Endothelial cell of umbilical vein (primary cell): ENCODE measurements around the gene IFNA4. TPM values are rescaled to one million over a fixed set of nuclear protein-coding genes. Genes with fewer than 3 reads are reported as not detected.

Source experiments
- BruUV-seq: library from RNA; stranded (reverse); fragments of 400-500 nt; replicated peaks from 2 replicates; lab custom pipeline; 2021; lab: Mats Ljungman, UMichigan
- CTCF ChIA-PET: fragments of 300-600, 350-600 bp; sonication (Branson Sonifier 250); formaldehyde crosslinking; loops from one replicate; lab custom pipeline; 2021; ENCODE audit warnings: antibody characterized with exemption, inconsistent platforms; lab: Charles Lee
- POLR2A ChIA-PET: fragments of 300-600, 350-600 bp; sonication (Branson Sonifier 250); formaldehyde crosslinking; loops from one replicate; lab custom pipeline; 2021; ENCODE audit warnings: antibody characterized with exemption, inconsistent platforms; lab: Charles Lee
- DNase-seq: peaks from one replicate; pipeline ENCODE4 v3.0.0-alpha.2; 2011; ENCODE audit warnings: low read depth, low spot score
- FAIRE-seq: peaks from 2 replicates; lab custom pipeline; 2011; peaks lifted over from hg19 to GRCh38; lab: Jason Lieb, UNC
- H2AFZ ChIP-seq: 2 replicates; pipeline ENCODE4 v1.6.0; 2012; ENCODE audit warnings: low read depth, low read length, control low read depth, inconsistent platforms
- H3K27ac ChIP-seq: 2 replicates; pipeline ENCODE4 v1.5.1; 2011; ENCODE audit warnings: low read depth, mild to moderate bottlenecking, control low read depth, low read length, moderate library complexity; ENCODE audit not compliant: insufficient read depth
- H3K27me3 ChIP-seq, 2 experiments: 2 replicates each; pipeline versions ENCODE4 v1.6.0 to v1.6.1; 2011; ENCODE audit warnings: low read length in 2 of 2, mixed read lengths in 1 of 2; ENCODE audit not compliant: control insufficient read depth in 2 of 2, insufficient read depth in 2 of 2
- H3K36me3 ChIP-seq, 2 experiments: 2 replicates in 1 of 2; 3 replicates in 1 of 2; pipeline ENCODE4 v1.5.1; 2011; ENCODE audit warnings: low read length in 2 of 2, mild to moderate bottlenecking in 1 of 2, moderate library complexity in 1 of 2; ENCODE audit not compliant: control insufficient read depth in 2 of 2, insufficient read depth in 2 of 2; ENCODE audit errors: extremely low read depth in 1 of 2
- H3K4me1 ChIP-seq: 3 replicates; pipeline ENCODE4 v1.5.1; 2011; ENCODE audit warnings: mild to moderate bottlenecking, low read length; ENCODE audit not compliant: control insufficient read depth, insufficient read depth; ENCODE audit errors: extremely low read depth
- H3K4me2 ChIP-seq: 2 replicates; pipeline ENCODE4 v1.6.1; 2011; ENCODE audit warnings: low read length, control low read depth, mixed read lengths; ENCODE audit not compliant: insufficient read depth
- H3K4me3 ChIP-seq, 3 experiments: fragments of 200-600 bp in 1 of 3; sonication (generic), shearing (Covaris generic) in 1 of 3; replicated peaks in 1 of 3; 2 replicates each; pipeline ENCODE4 v1.5.1; 2011 to 2016; ENCODE audit warnings: control low read depth in 3 of 3, low read length in 3 of 3, mild to moderate bottlenecking in 2 of 3, inconsistent platforms in 1 of 3, low read depth in 1 of 3, moderate library complexity in 1 of 3; ENCODE audit not compliant: insufficient read depth in 1 of 3
- H3K79me2 ChIP-seq: 2 replicates; pipeline ENCODE4 v1.6.0; 2012; ENCODE audit warnings: low read length, inconsistent platforms; ENCODE audit not compliant: control insufficient read depth, insufficient read depth
- H3K9ac ChIP-seq: replicated peaks from 2 replicates; pipeline ENCODE3; 2011; ENCODE audit warnings: low read length, control low read depth; ENCODE audit not compliant: insufficient read depth; ENCODE audit errors: extremely low read depth
- H3K9me1 ChIP-seq: replicated peaks from 3 replicates; pipeline ENCODE4 v1.6.0; 2011; ENCODE audit warnings: mild to moderate bottlenecking, low read length; ENCODE audit not compliant: control insufficient read depth, insufficient read depth; ENCODE audit errors: extremely low read depth
- H3K9me3 ChIP-seq: replicated peaks from 2 replicates; pipeline ENCODE4 v1.5.1; 2012; ENCODE audit warnings: low read length, inconsistent platforms; ENCODE audit not compliant: control insufficient read depth, insufficient read depth
- H4K20me1 ChIP-seq: replicated peaks from 2 replicates; pipeline ENCODE3; 2011; ENCODE audit warnings: mild to moderate bottlenecking, low read length; ENCODE audit not compliant: control insufficient read depth, insufficient read depth; ENCODE audit errors: extremely low read depth
- CTCF ChIP-seq, 2 donors: IDR thresholded peaks; 1 replicate in 1 of 2; 2 replicates in 1 of 2; pipeline ENCODE4 v1.5.1; 2011; ENCODE audit warnings: low read length in 2 of 2, mild to moderate bottlenecking in 2 of 2, moderate library complexity in 2 of 2, control low read depth in 1 of 2, inconsistent platforms in 1 of 2, low read depth in 1 of 2; ENCODE audit not compliant: insufficient read depth in 1 of 2; ENCODE audit errors: extremely low read depth in 1 of 2
- EZH2 ChIP-seq: IDR thresholded peaks from 2 replicates; pipeline ENCODE4 v1.6.1; 2012; ENCODE audit warnings: borderline replicate concordance, low read depth, mild to moderate bottlenecking, moderate library complexity, low read length, inconsistent platforms; ENCODE audit not compliant: severe bottlenecking
- FOS ChIP-seq: IDR thresholded peaks from 2 replicates; pipeline ENCODE4 v1.6.1; 2011; ENCODE audit warnings: mild to moderate bottlenecking, low read length, moderate library complexity, borderline replicate concordance; ENCODE audit not compliant: insufficient read depth
- GATA2 ChIP-seq: IDR thresholded peaks from 2 replicates; pipeline ENCODE4 v1.7.0; 2011; ENCODE audit warnings: low read depth, mild to moderate bottlenecking, moderate library complexity, mixed read lengths, low read length; ENCODE audit not compliant: insufficient read length, insufficient read depth
- JUN ChIP-seq: IDR thresholded peaks from 2 replicates; pipeline ENCODE4 v1.6.1; 2011; ENCODE audit warnings: borderline replicate concordance, low read depth; ENCODE audit not compliant: insufficient read length, insufficient read depth
- MAX ChIP-seq: IDR thresholded peaks from 2 replicates; pipeline ENCODE4 v1.6.1; 2011; ENCODE audit not compliant: insufficient read depth, insufficient read length
- MYC ChIP-seq: IDR thresholded peaks from one replicate; pipeline ENCODE4 v1.6.1; 2011; ENCODE audit warnings: mild to moderate bottlenecking, low read depth, low read length
- POLR2A ChIP-seq: IDR thresholded peaks from 2 replicates; pipeline ENCODE4 v1.6.1; 2012; ENCODE audit warnings: low read depth, mild to moderate bottlenecking, control low read depth, low read length
- POLR2AphosphoS5 ChIP-seq: IDR thresholded peaks from 2 replicates; pipeline ENCODE4 v1.6.1; 2012; ENCODE audit warnings: low read depth, mild to moderate bottlenecking, control low read depth, low read length, moderate library complexity; ENCODE audit not compliant: insufficient read depth
- dilution Hi-C: fragments of 300-500 bp; cut with MboI; formaldehyde crosslinking; loops from one replicate; pipeline ENCODE4 v1.15.0; 2019; ENCODE audit warnings: low sequenced_read_pairs; ENCODE audit not compliant: extremely low pct_ligation_motif_present
- intact Hi-C: fragments of 100-400 bp; cut with micrococcal nuclease; formaldehyde crosslinking; loops from one replicate; pipeline ENCODE4 v1.10.0; 2022
- polyA plus RNA-seq, 4 experiments: library from polyadenylated mRNA; depleted of rRNA in 3 of 4; stranded (reverse) in 3 of 4; unstranded in 1 of 4; fragments of >200 nt; gene quantifications; 2 replicates each; pipeline versions ENCODE4 v1.2.1 to v1.2.3, GENCODE V29; 2011 to 2012; ENCODE audit warnings: missing spikeins in 1 of 4
- total RNA-seq: library from RNA; stranded (reverse); gene quantifications from 2 replicates; pipeline ENCODE4 v1.2.3, GENCODE V29; 2021

The IFNA4 gene
- total and polyA plus RNA-seq, 2 donors (not counting 3 experiments of a cell fraction or from before 2014, with no cell fraction given) = not detected

- no peak for DNase-seq
- Histone ChIP-seq H3K27ac (no peak overlapping the region), H3K9me1 (no peaks in the 10 kb centered on the region), H4K20me1 (no peaks in the 10 kb centered on the region), H3K9ac (no peak overlapping the region), H3K79me2 (no peaks in the 10 kb centered on the region), H3K36me3 (no peaks in the 10 kb centered on the region), H3K4me3 (no peak overlapping the region), H3K4me2 (no peak overlapping the region), H3K27me3 (peaks cover 0 to 6% of the 10 kb centered on the region in 2 experiments), H3K9me3 (no peaks in the 10 kb centered on the region), H2AFZ (no peak overlapping the region), H3K4me1 (no peaks in the 10 kb centered on the region)
- BruUV-seq = no TSS peak
- ChIA-PET CTCF (no interaction called here), POLR2A (no interaction called here)
- FAIRE-seq = no peak
- intact Hi-C loops = no loop called here
- TF ChIP-seq JUN (no peak), GATA2 (no peak), POLR2AphosphoS5 (no peak), CTCF (IDR thresholded peaks at IDR 0.05; ENCODE audit: extremely low read depth in 1 of 2, insufficient read depth in 1 of 2, low read depth in 1 of 2, low read length in 2 of 2) (no peak), POLR2A (no peak), FOS (no peak), MYC (no peak), MAX (no peak), EZH2 (no peak)
- dilution Hi-C loops = no loop called here
Measured at GRCh38 chr9:21165516-21165915, 21.9 kb downstream of the IFNA4 start.
